Left ventricle myocardium inferior (tissue), 1 donor: ENCODE data around the gene RNF168. TPM values are rescaled to one million over a fixed set of nuclear protein-coding genes. Genes with fewer than 3 reads are reported as not detected.
"Not testable (repeated sequence)": the region's sequence is repeated elsewhere in the genome, so short reads cannot be mapped to it uniquely, and the experiment has no call there.

Experiments
- DNase-seq: peaks from one replicate; pipeline ENCODE4 v3.0.0-alpha.2; 2020
- H3K27ac ChIP-seq: fragments of 200-600 bp; replicated peaks from 2 replicates; pipeline ENCODE4 v1.8.0; 2021
- H3K27me3 ChIP-seq: fragments of 200-600 bp; 2 replicates; pipeline ENCODE4 v1.8.0; 2021; ENCODE audit warnings: low read depth
- H3K36me3 ChIP-seq: fragments of 200-600 bp; 2 replicates; pipeline ENCODE4 v1.8.0; 2021
- H3K4me1 ChIP-seq: fragments of 200-600 bp; 2 replicates; pipeline ENCODE4 v1.8.0; 2021
- H3K4me3 ChIP-seq: fragments of 200-600 bp; 2 replicates; pipeline ENCODE4 v1.8.0; 2021; ENCODE audit warnings: mild to moderate bottlenecking, moderate library complexity
- H3K9me3 ChIP-seq: fragments of 200-600 bp; replicated peaks from 2 replicates; pipeline ENCODE4 v1.8.0; 2021
- intact Hi-C: fragments of 100-400 bp; cut with micrococcal nuclease; formaldehyde crosslinking; loops from one replicate; pipeline ENCODE4 v1.11.0; 2022
- total RNA-seq: library from RNA; stranded (reverse); fragmentation: NEBNext Ultra II Directional; extraction: Animal tissue kit (Norgen Biotek cat#: 25700); gene quantifications from one replicate; pipeline ENCODE4 v1.2.1, GENCODE V29; 2021
- TF ChIP-seq, protein P1 (sequence below): fragments of 200-600 bp; IDR thresholded peaks from 2 replicates; pipeline ENCODE4 v1.8.0; 2021; ENCODE audit warnings: antibody characterized with exemption, mild to moderate bottlenecking, borderline replicate concordance
- donor health status: DM: no; HTN: yes; CAD: no; lungs with severe emphysema.

RNF168 gene
- total RNA-seq, 1 donor from 2014 or later = 18.9 TPM

DNA sequence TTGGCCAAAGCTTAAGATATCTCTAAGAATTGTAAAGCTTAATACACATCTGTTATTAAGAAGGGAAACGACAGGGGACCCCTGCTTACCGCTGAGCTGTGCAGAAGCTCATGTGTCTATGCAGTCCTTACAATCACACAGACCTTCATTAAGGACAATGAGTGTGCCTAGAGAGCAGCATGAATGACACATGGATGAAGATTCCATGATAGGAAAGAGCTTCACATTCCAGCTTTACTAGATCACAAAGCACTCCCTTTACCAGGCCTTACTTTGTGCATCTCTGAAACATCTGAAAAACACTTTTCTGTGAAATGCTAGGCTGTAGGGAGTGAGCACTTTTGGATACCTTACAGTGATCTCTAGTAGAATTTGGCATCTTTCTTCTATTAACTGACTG, 32.0 kb downstream of the RNF168 start:
- Histone ChIP-seq H3K9me3 (no peaks in the 10 kb centered on the region), H3K36me3 (peaks cover 63% of the 10 kb centered on the region), H3K27ac (no peak overlapping the region), H3K4me1 (peaks cover 5% of the 10 kb centered on the region), H3K4me3 (no peak overlapping the region), H3K27me3 (no peaks in the 10 kb centered on the region)
- DNase-seq = no peak
- TF ChIP-seq, protein P1, sequence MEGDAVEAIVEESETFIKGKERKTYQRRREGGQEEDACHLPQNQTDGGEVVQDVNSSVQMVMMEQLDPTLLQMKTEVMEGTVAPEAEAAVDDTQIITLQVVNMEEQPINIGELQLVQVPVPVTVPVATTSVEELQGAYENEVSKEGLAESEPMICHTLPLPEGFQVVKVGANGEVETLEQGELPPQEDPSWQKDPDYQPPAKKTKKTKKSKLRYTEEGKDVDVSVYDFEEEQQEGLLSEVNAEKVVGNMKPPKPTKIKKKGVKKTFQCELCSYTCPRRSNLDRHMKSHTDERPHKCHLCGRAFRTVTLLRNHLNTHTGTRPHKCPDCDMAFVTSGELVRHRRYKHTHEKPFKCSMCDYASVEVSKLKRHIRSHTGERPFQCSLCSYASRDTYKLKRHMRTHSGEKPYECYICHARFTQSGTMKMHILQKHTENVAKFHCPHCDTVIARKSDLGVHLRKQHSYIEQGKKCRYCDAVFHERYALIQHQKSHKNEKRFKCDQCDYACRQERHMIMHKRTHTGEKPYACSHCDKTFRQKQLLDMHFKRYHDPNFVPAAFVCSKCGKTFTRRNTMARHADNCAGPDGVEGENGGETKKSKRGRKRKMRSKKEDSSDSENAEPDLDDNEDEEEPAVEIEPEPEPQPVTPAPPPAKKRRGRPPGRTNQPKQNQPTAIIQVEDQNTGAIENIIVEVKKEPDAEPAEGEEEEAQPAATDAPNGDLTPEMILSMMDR = no peak
- intact Hi-C loops = no loop called here

DNA sequence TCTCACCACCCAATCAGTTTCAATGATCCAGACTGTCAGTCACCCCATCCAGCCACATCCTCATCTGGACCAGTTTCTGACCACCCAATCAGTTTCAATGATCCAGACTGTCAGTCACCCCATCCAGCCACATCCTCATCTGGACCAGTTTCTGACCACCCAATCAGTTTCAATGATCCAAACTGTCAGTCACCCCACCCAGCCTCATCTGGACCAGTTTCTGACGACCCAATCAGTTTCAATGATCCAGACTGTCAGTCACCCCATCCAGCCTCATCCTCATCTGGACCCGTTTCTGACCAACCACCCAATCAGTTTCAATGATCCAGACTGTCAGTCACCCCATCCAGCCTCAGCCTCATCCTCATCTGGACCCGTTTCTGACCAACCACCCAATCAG, 33.4 kb downstream of the RNF168 start:
- H3K27ac ChIP-seq, H3K9me3 ChIP-seq, H3K27me3 ChIP-seq, H3K4me1 ChIP-seq, H3K4me3 ChIP-seq, intact Hi-C loops, DNase-seq: not testable (repeated sequence)
- H3K36me3 ChIP-seq = peaks cover 55% of the 10 kb centered on the region

DNA sequence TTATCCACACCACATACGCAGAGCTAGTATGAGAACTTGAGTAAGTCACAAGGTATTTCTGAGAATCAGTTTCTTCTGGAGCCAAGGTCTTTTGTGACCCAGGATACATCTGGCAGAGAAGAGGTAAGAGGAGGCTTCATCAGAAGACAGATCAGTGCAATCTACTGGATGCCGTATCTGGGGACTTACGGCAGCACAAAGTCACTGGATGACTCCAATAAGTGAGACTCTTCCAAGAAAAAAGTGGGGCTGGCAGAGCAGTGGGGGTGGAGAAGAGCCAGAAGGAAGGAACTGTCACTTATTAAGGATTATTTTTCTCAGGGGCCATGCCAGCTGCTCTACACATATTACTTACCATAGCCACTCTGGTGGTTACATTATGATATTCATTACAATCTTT, 39.8 kb downstream of the RNF168 start:
- H3K9me3 ChIP-seq = no peaks in the 10 kb centered on the region
- H3K27ac ChIP-seq = no peak overlapping the region
- intact Hi-C loops = no loop called here
- DNase-seq = no peak
- H3K4me1 ChIP-seq = no peaks in the 10 kb centered on the region
- no peaks in the 10 kb centered on the region for H3K27me3 ChIP-seq
- no peak overlapping the region for H3K4me3 ChIP-seq
- TF ChIP-seq, protein P1 = no peak
- peaks cover 25% of the 10 kb centered on the region for H3K36me3 ChIP-seq

DNA sequence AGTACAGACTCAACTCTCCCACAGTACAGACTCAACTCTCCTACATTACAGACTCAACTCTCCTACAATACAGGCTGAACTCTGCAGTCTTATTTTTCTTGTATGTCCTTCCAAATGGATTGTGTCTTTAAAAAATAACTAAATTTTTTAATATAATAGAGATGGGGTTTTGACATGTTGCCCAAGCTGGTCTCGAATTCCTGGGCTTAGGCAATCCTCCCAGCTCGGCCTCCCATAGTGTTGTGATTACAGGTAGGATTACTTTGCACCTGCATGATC, 40.2 kb downstream of the RNF168 start:
- no peaks in the 10 kb centered on the region for H3K9me3 ChIP-seq
- no peak for DNase-seq
- intact Hi-C loops = no loop called here
- no peak overlapping the region for H3K4me3 ChIP-seq
- no peaks in the 10 kb centered on the region for H3K27me3 ChIP-seq
- no peaks in the 10 kb centered on the region for H3K4me1 ChIP-seq
- TF ChIP-seq, protein P1 = no peak
- no peak overlapping the region for H3K27ac ChIP-seq
- H3K36me3 ChIP-seq = peaks cover 25% of the 10 kb centered on the region

DNA sequence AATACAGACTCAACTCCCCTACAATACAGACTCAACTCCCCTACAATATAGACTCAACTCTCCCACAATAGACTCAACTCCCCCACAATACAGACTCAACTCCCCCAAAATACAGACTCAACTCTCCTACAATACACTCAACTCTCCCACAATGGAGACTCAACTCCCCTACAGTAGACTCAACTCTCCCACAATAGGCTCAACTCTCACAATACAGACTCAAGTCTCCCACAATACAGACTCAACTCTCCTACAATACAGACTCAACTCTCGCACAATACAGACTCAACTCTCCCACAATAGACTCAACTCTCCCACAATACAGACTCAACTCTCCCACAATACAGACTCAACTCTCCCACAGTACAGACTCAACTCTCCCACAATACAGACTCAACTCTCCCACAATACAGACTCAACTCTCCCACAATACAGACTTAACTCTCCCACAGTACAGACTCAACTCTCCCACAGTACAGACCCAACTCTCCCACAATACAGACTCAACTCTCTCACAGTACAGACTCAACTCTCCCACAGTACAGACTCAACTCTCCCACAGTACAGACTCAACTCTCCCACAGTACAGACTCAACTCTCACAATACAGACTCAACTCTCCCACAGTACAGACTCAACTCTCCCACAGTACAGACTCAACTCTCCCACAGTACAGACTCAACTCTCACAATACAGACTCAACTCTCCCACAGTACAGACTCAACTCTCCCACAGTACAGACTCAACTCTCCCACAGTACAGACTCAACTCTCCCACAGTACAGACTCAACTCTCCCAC, 40.7 kb downstream of the RNF168 start:
- DNase-seq, intact Hi-C loops, H3K9me3 ChIP-seq, H3K4me1 ChIP-seq, H3K27me3 ChIP-seq, H3K4me3 ChIP-seq, H3K27ac ChIP-seq: not testable (repeated sequence)
- peaks cover 22% of the 10 kb centered on the region for H3K36me3 ChIP-seq

DNA sequence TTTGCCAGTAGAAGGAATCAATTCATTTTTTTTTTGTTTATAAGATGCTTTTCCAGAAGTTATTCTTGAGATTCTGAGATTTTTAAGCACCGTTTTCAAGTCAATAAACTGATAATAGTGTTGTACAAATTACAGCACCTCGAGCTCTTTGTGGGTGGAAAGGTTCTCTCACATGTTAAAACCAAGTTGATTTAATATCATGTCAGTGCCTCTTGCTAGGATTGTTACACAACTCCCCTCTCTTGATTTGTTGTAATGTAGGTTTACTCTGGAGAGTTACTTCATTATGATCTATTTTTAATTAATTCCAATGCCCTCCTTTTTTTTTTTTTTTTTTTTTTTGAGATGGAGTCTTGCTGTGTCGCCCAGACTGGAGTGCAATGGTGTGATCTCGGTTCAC, 45.5 kb downstream of the RNF168 start:
- no peak for DNase-seq
- TF ChIP-seq, protein P1 = no peak
- H3K4me1 ChIP-seq = no peaks in the 10 kb centered on the region
- no peak overlapping the region for H3K4me3 ChIP-seq
- peaks cover 3% of the 10 kb centered on the region for H3K36me3 ChIP-seq
- intact Hi-C loops = no loop called here
- no peak overlapping the region for H3K27ac ChIP-seq
- no peaks in the 10 kb centered on the region for H3K27me3 ChIP-seq
- no peaks in the 10 kb centered on the region for H3K9me3 ChIP-seq

DNA sequence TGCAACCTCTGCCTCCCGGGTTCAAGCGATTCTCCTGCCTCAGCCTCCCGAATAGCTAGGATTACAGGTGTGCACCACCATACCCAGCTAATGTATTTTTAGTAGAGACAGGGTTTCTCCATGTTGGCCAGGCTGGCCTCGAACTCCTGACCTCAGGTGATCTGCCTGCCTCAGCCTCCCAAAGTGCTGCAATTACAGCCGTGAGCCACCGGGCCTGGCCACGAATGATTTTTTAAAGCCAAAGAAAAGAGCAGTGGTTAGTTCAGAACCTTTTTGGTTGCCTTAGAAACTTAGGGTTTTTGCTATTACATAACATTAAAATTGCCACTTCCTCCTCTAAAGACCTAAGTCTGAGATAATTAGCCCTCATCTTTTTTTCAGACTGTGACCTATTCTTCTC, 46.1 kb downstream of the RNF168 start:
- H3K4me1 ChIP-seq, H3K36me3 ChIP-seq, H3K27ac ChIP-seq, H3K4me3 ChIP-seq, intact Hi-C loops, H3K9me3 ChIP-seq, H3K27me3 ChIP-seq, DNase-seq: not testable (repeated sequence)
